GM19395 (cell line): ENCODE measurements around the gene CKB.

Source experiments
- ATAC-seq: cut with Tn5 transposase; IDR thresholded peaks from one replicate; pipeline ENCODE4 v1.9.1; 2021; ENCODE audit warnings: mild to moderate bottlenecking, moderate library complexity; ENCODE audit not compliant: unreplicated experiment

The CKB gene

GRCh38 chr14:103522649-103523574, at the start of gene CKB:
TSS of gene CKB (minus strand) at chr14:103522830. CDS start at chr14:103522493, 337 bp downstream.
- no peak for ATAC-seq

- ATAC-seq: no peak
Observed at GRCh38 chr14:103569408-103569807, 46.8 kb upstream of the CKB start.

- ATAC-seq: no peak
Observed at GRCh38 chr14:103568952-103569351, 46.3 kb upstream of the CKB start.

- no peak for ATAC-seq
Observed at GRCh38 chr14:103563844-103564505, 41.3 kb upstream of the CKB start.

GRCh38 chr14:103563226-103563620, 40.6 kb upstream of the CKB start:
- no peak for ATAC-seq

GRCh38 chr14:103562429-103563225, 40.0 kb upstream of the CKB start, which contains the start of the genes BAG5 and COA8:
TSS of gene BAG5 (minus strand) at chr14:103562657. CDS start at chr14:103561164, 1,493 bp downstream.
TSS of gene COA8 (plus strand) at chr14:103562960. CDS start at chr14:103563002, 42 bp downstream.
- ATAC-seq: peak; percentile 66

GRCh38 chr14:103562179-103562428, 39.5 kb upstream of the CKB start:
- peak; percentile 39 for ATAC-seq

- peak; percentile 27 for ATAC-seq
Observed at GRCh38 chr14:103561381-103562178, 39.0 kb upstream of the CKB start.

GRCh38 chr14:103560691-103561090, 38.1 kb upstream of the CKB start:
- ATAC-seq: no peak

GRCh38 chr14:103559766-103560165, 37.1 kb upstream of the CKB start:
- no peak for ATAC-seq

- ATAC-seq: no peak
Observed at GRCh38 chr14:103558071-103558882, 35.6 kb upstream of the CKB start.

GRCh38 chr14:103556946-103557758, 34.5 kb upstream of the CKB start:
- no peak for ATAC-seq

- no peak for ATAC-seq
Observed at GRCh38 chr14:103555559-103556337, 33.1 kb upstream of the CKB start.

GRCh38 chr14:103552846-103553210, 30.2 kb upstream of the CKB start:
- ATAC-seq: no peak

- no peak for ATAC-seq
Observed at GRCh38 chr14:103552011-103552845, 29.6 kb upstream of the CKB start.

GRCh38 chr14:103551338-103551762, 28.7 kb upstream of the CKB start:
- no peak for ATAC-seq
